HepG2 (cell line): ENCODE data around the gene FBXO4. TPM values are rescaled to one million over a fixed set of nuclear protein-coding genes. Genes with fewer than 3 reads are reported as not detected.

Source experiments
- ATAC-seq: fragments of 200-7000 bp; cut with Tn5 transposase; 3 replicates; pipeline ENCODE4 v1.9.1; 2020; ENCODE audit warnings: mild to moderate bottlenecking, moderate library complexity
- BruUV-seq: library from RNA; stranded (reverse); fragments of 400-500 nt; replicated peaks from 2 replicates; lab custom pipeline; 2021; lab: Mats Ljungman, UMichigan
- CTCF ChIA-PET: fragments of 300-600 bp; formaldehyde crosslinking; extraction: SDS; loops from one replicate; lab custom pipeline; 2021; ENCODE audit warnings: low total read pairs, inconsistent platforms, low intra/inter-chr PET ratio; lab: Yijun Ruan, JAX
- POLR2A ChIA-PET: fragments of 350-600 bp; sonication (Branson Sonifier 250); formaldehyde crosslinking; loops from one replicate; lab custom pipeline; 2020; ENCODE audit warnings: antibody characterized with exemption, inconsistent platforms; lab: Yijun Ruan, JAX
- DNase-seq: peaks from one replicate; pipeline ENCODE4 v3.0.0-alpha.2; 2015; ENCODE audit warnings: low spot score
- FAIRE-seq: peaks from 3 replicates; lab custom pipeline; 2011; peaks lifted over from hg19 to GRCh38; lab: Jason Lieb, UNC
- H2AFZ ChIP-seq: one replicate; pipeline ENCODE4 v1.6.1; 2011; ENCODE audit warnings: low read length, inconsistent platforms
- H3K27ac ChIP-seq: fragments of 300-600 bp; 3 replicates; pipeline ENCODE4 v1.8.0; 2011; ENCODE audit warnings: mixed run types, mild to moderate bottlenecking, mixed read lengths, low read length, inconsistent platforms; ENCODE audit not compliant: insufficient read depth; ENCODE audit errors: extremely low read length
- H3K27me3 ChIP-seq, 2 experiments: fragments of 200-600 bp in 1 of 2; 2 replicates in 1 of 2; 3 replicates in 1 of 2; pipeline versions ENCODE4 v1.6.0 to v1.8.0; 2011; ENCODE audit warnings: low read length in 2 of 2, mild to moderate bottlenecking in 2 of 2, moderate library complexity in 2 of 2, inconsistent platforms in 1 of 2; ENCODE audit not compliant: insufficient read depth in 2 of 2, control insufficient read depth in 1 of 2
- H3K36me3 ChIP-seq, 2 experiments: fragments of 200-600 bp in 1 of 2; replicated peaks in 1 of 2; 2 replicates in 1 of 2; 3 replicates in 1 of 2; pipeline versions ENCODE4 v1.5.1 to v1.8.0; 2011; ENCODE audit warnings: low read length in 2 of 2, inconsistent platforms in 1 of 2; ENCODE audit not compliant: insufficient read depth in 2 of 2, control insufficient read depth in 1 of 2
- H3K4me1 ChIP-seq: 2 replicates; pipeline ENCODE4 v1.5.1; 2012; ENCODE audit warnings: low read length, inconsistent platforms; ENCODE audit not compliant: insufficient read depth
- H3K4me2 ChIP-seq: 2 replicates; pipeline ENCODE4 v1.6.0; 2011; ENCODE audit warnings: low read depth, low read length, inconsistent platforms
- H3K4me3 ChIP-seq, 3 experiments: fragments of 200-600 bp in 1 of 3; sonication (generic), shearing (Covaris generic) in 1 of 3; replicated peaks in 1 of 3; 2 replicates each; pipeline ENCODE4 v1.5.1; 2011 to 2016; ENCODE audit warnings: low read length in 3 of 3, inconsistent platforms in 2 of 3, low read depth in 2 of 3, mild to moderate bottlenecking in 2 of 3, control low read depth in 1 of 3, mixed read lengths in 1 of 3; ENCODE audit not compliant: insufficient read depth in 1 of 3
- H3K79me2 ChIP-seq: one replicate; pipeline ENCODE4 v1.6.1; 2011; ENCODE audit warnings: low read length, inconsistent platforms; ENCODE audit not compliant: insufficient read depth
- H3K9ac ChIP-seq: 2 replicates; pipeline ENCODE4 v1.6.0; 2011; ENCODE audit warnings: mild to moderate bottlenecking, low read depth, low read length, inconsistent platforms; ENCODE audit not compliant: insufficient read depth
- H3K9me3 ChIP-seq: 2 replicates; pipeline ENCODE4 v1.5.1; 2012; ENCODE audit warnings: mild to moderate bottlenecking, low read length
- H4K20me1 ChIP-seq: 2 replicates; pipeline ENCODE4 v1.6.0; 2011; ENCODE audit warnings: inconsistent platforms, mild to moderate bottlenecking, low read length, moderate library complexity; ENCODE audit not compliant: insufficient read depth
- ISL2 ChIP-seq: sonication (generic); formaldehyde crosslinking; IDR thresholded peaks from 2 replicates; pipeline ENCODE4 v1.5.0; 2020; ENCODE audit warnings: missing genetic modification reagents
- KAT7 ChIP-seq: IDR thresholded peaks from 2 replicates; pipeline ENCODE4 v1.6.1; 2018; ENCODE audit warnings: borderline replicate concordance, missing compliant biosample characterization
- LCORL ChIP-seq, 2 experiments: fragments of 450-650 bp in 1 of 2; sonication (generic) in 1 of 2; formaldehyde crosslinking in 1 of 2; IDR thresholded peaks; 2 replicates each; pipeline versions ENCODE4 v1.5.0 to v1.6.1; 2017 to 2020; ENCODE audit warnings: antibody characterized with exemption in 1 of 2, missing genetic modification reagents in 1 of 2
- MXI1 ChIP-seq: IDR thresholded peaks from 3 replicates; pipeline ENCODE4 v1.6.1; 2012; ENCODE audit warnings: low read depth, low read length, inconsistent platforms, borderline replicate concordance
- PHF8 ChIP-seq: sonication (generic); formaldehyde crosslinking; IDR thresholded peaks from 2 replicates; pipeline ENCODE4 v1.5.0; 2020; ENCODE audit warnings: missing genetic modification reagents
- SP140L ChIP-seq: sonication (generic); formaldehyde crosslinking; IDR thresholded peaks from 2 replicates; pipeline ENCODE4 v1.4.0; 2020; ENCODE audit warnings: missing genetic modification reagents, borderline replicate concordance
- SP5 ChIP-seq: IDR thresholded peaks from 2 replicates; pipeline ENCODE4 v1.6.1; 2016; ENCODE audit warnings: low read depth, borderline replicate concordance
- TAF15 ChIP-seq: fragments of 200-400 bp; formaldehyde crosslinking; IDR thresholded peaks from one replicate; pipeline ENCODE4 v1.6.1; 2018; ENCODE audit warnings: mild to moderate bottlenecking, low read depth, low read length; ENCODE audit not compliant: poor library complexity, severe bottlenecking
- TEAD2 ChIP-seq: sonication (generic); formaldehyde crosslinking; IDR thresholded peaks from 2 replicates; pipeline ENCODE4 v1.9.0; 2021; ENCODE audit warnings: missing genetic modification reagents
- TIGD3 ChIP-seq: sonication (generic); formaldehyde crosslinking; IDR thresholded peaks from 2 replicates; pipeline ENCODE4 v1.5.1; 2020; ENCODE audit warnings: mild to moderate bottlenecking, missing genetic modification reagents, borderline replicate concordance
- ZGPAT ChIP-seq: IDR thresholded peaks from 2 replicates; pipeline ENCODE4 v1.6.1; 2016; ENCODE audit warnings: mild to moderate bottlenecking
- ZNF18 ChIP-seq: sonication (generic); formaldehyde crosslinking; IDR thresholded peaks from 2 replicates; pipeline ENCODE4 v1.8.0; 2022; ENCODE audit warnings: mild to moderate bottlenecking, missing genetic modification reagents; ENCODE audit not compliant: insufficient replicate concordance
- ZNF431 ChIP-seq: sonication (generic); formaldehyde crosslinking; IDR thresholded peaks from 2 replicates; pipeline ENCODE4 v1.9.0; 2022; ENCODE audit warnings: missing genetic modification reagents, low read depth, mild to moderate bottlenecking, borderline replicate concordance
- WGBS: methylation state at CpG from one replicate; pipeline ENCODE4 v1.1.6; 2017; ENCODE audit warnings: low lambda C conversion rate; 5-methylcytosine and 5-hydroxymethylcytosine counted together
- in situ Hi-C: cut with HindIII; loops from 2 replicates; pipeline ENCODE4 v1.10.0; 2017; ENCODE audit warnings: low pct_unique_long_range_greater_than_20kb; ENCODE audit not compliant: extremely low pct_ligation_motif_present
- intact Hi-C: fragments of 100-400 bp; cut with micrococcal nuclease; formaldehyde crosslinking; loops from one replicate; pipeline ENCODE4 v1.10.0; 2022; ENCODE audit not compliant: unreplicated experiment
- polyA plus RNA-seq, 8 experiments: library from polyadenylated mRNA; depleted of rRNA in 3 of 8; stranded (reverse) in 7 of 8; unstranded in 1 of 8; fragments of >200 nt; fragmentation: Illumina TruSeq in 4 of 8; extraction: Trizol in 4 of 8; gene quantifications; 2 replicates each; pipeline versions ENCODE4 v1.2.1 to v1.2.3, GENCODE V29; 2011 to 2016; ENCODE audit warnings: low read depth in 4 of 8, missing spikeins in 1 of 8, mixed read lengths in 1 of 8; ENCODE audit not compliant: insufficient read depth in 1 of 8
- total RNA-seq, 5 experiments: library from RNA; depleted of rRNA; stranded (reverse); fragments of >200 nt; fragmentation: Illumina TruSeq; extraction: Trizol; gene quantifications; 2 replicates each; pipeline ENCODE4 v1.2.3, GENCODE V29; 2016; ENCODE audit warnings: low read depth in 1 of 5

FBXO4 gene
- total and polyA plus RNA-seq, 2 of the 13 experiments (the other 11 are each of a cell fraction or from before 2014, with no cell fraction given): 5.2 to 16.4 TPM

GRCh38 chr5:41921874-41922273 lies 3.2 kb upstream of the FBXO4 start:
- DNase-seq (no peak), FAIRE-seq (no peak), ATAC-seq (no peak)
- Histone ChIP-seq H3K4me2 (no peak overlapping the region), H3K9me3 (no peaks in the 10 kb centered on the region), H3K27ac (no peak overlapping the region), H2AFZ (no peak overlapping the region), H3K79me2 (peaks cover 2% of the 10 kb centered on the region), H3K4me3 (no peak overlapping the region), H3K36me3 (peaks cover 3 to 39% of the 10 kb centered on the region in 2 experiments; a peak in 4 of 5 replicates), H3K9ac (no peak overlapping the region), H3K4me1 (peaks cover 23% of the 10 kb centered on the region), H4K20me1 (no peaks in the 10 kb centered on the region), H3K27me3 (no peaks in the 10 kb centered on the region; a peak in 1 of 5 replicates)
- in situ Hi-C loops: no loop called here
- POLR2A ChIA-PET: interaction anchor here (2.0 kb wide), 1 partner anchor 17 kb away, joined by 7 read pairs; the partner anchor contains the start of gene RIMOC1
- 100% methylated on average over 1 of the region's 1 CpG for WGBS
- intact Hi-C loops: no loop called here
- TF ChIP-seq ZNF18 (CRISPR knock-in tag) (no peak), ZNF431 (no peak), PHF8 (no peak), SP140L (CRISPR knock-in tag) (no peak), KAT7 (no peak), ZGPAT (CRISPR knock-in tag) (no peak), LCORL (IDR thresholded peaks at IDR 0.05) (no peak), LCORL (CRISPR knock-in tag; IDR thresholded peaks at IDR 0.05) (no peak), TEAD2 (no peak), ISL2 (CRISPR knock-in tag) (no peak), MXI1 (no peak), TIGD3 (CRISPR knock-in tag) (no peak), TAF15 (no peak), SP5 (CRISPR knock-in tag) (no peak)
- CTCF ChIA-PET: no interaction called here
- BruUV-seq: no TSS peak
